Liver (tissue), 3 donors: ENCODE data around the gene OTOL1.

Experiments
- ATF3 ChIP-seq: IDR thresholded peaks from 2 replicates; pipeline ENCODE4 v1.6.1; 2016; ENCODE audit warnings: antibody characterized with exemption
- CTCF ChIP-seq: fragments of 150-350 bp; IDR thresholded peaks from 2 replicates; pipeline ENCODE4 v1.5.1; 2017; ENCODE audit warnings: improper control_type of control experiment, low read depth, low read length; ENCODE audit not compliant: missing input control
- EGR1 ChIP-seq, 2 donors: IDR thresholded peaks; 2 replicates each; pipeline ENCODE4 v1.6.1; 2016 to 2018; ENCODE audit warnings: antibody characterized with exemption in 2 of 2, low read depth in 2 of 2
- GABPA ChIP-seq, 2 donors: IDR thresholded peaks in 1 of 2; conservative IDR thresholded peaks in 1 of 2; 2 replicates each; pipeline ENCODE4 v1.6.1; 2016; ENCODE audit warnings: antibody characterized with exemption in 2 of 2, mild to moderate bottlenecking in 1 of 2, moderate library complexity in 1 of 2
- JUND ChIP-seq, 2 donors: IDR thresholded peaks; 2 replicates each; pipeline ENCODE4 v1.6.1; 2016; ENCODE audit warnings: antibody characterized with exemption in 2 of 2
- MAX ChIP-seq: IDR thresholded peaks from 2 replicates; pipeline ENCODE4 v1.6.1; 2016; ENCODE audit warnings: antibody characterized with exemption
- RAD21 ChIP-seq, 2 donors: IDR thresholded peaks; 2 replicates each; pipeline ENCODE4 v1.6.1; 2016; ENCODE audit warnings: antibody characterized with exemption in 2 of 2, mild to moderate bottlenecking in 2 of 2
- REST ChIP-seq: IDR thresholded peaks from 2 replicates; pipeline ENCODE4 v1.6.1; 2016; ENCODE audit warnings: antibody characterized with exemption, mild to moderate bottlenecking
- SP1 ChIP-seq: IDR thresholded peaks from 2 replicates; pipeline ENCODE4 v1.6.1; 2018; ENCODE audit warnings: antibody characterized with exemption, mild to moderate bottlenecking
- TAF1 ChIP-seq: conservative IDR thresholded peaks from 2 replicates; pipeline ENCODE4 v1.6.1; 2016; ENCODE audit warnings: antibody characterized with exemption, mild to moderate bottlenecking
- ZBTB33 ChIP-seq: IDR thresholded peaks from 2 replicates; pipeline ENCODE4 v1.6.1; 2016; ENCODE audit warnings: antibody characterized with exemption
- donor health status: healthy.
- donor health status: healthy.

GRCh38 chr3:161452179-161452578, 44.4 kb upstream of the OTOL1 start:
- no peak for TF ChIP-seq CTCF
- no peak for TF ChIP-seq GABPA (IDR thresholded peaks at IDR 0.05 in 1 of 2, conservative IDR thresholded peaks at IDR 0.05 in 1 of 2)
- TF ChIP-seq JUND (IDR thresholded peaks at IDR 0.05), result no peak
- TF ChIP-seq TAF1, result no peak
- no peak for TF ChIP-seq SP1
- TF ChIP-seq EGR1 (IDR thresholded peaks at IDR 0.05; ENCODE audit: low read depth in 2 of 2), result no peak
- TF ChIP-seq REST, result no peak
- no peak for TF ChIP-seq ZBTB33
- TF ChIP-seq RAD21 (IDR thresholded peaks at IDR 0.05), result no peak
- TF ChIP-seq MAX, result no peak
- no peak for TF ChIP-seq ATF3
